Hepatocyte (in vitro differentiated cells): Measurements from ENCODE around the gene RACK1.

Experiments
- EZH2 ChIP-seq: fragments of 200-600 bp; sonication (generic); IDR thresholded peaks from 2 replicates; pipeline ENCODE4 v1.6.1; 2016; ENCODE audit warnings: antibody characterized with exemption, mild to moderate bottlenecking, borderline replicate concordance
- EZH2phosphoT487 ChIP-seq: fragments of 200-600 bp; sonication (generic); IDR thresholded peaks from one replicate; pipeline ENCODE4 v1.6.1; 2018; ENCODE audit warnings: antibody characterized with exemption, mild to moderate bottlenecking, low read depth, moderate library complexity; ENCODE audit not compliant: unreplicated experiment, severe bottlenecking
- TF ChIP-seq, protein P1 (sequence below): fragments of 200-600 bp; sonication (generic); IDR thresholded peaks from 2 replicates; pipeline ENCODE4 v1.5.1; 2016; ENCODE audit warnings: antibody characterized with exemption, mild to moderate bottlenecking; ENCODE audit not compliant: poor library complexity

DNA sequence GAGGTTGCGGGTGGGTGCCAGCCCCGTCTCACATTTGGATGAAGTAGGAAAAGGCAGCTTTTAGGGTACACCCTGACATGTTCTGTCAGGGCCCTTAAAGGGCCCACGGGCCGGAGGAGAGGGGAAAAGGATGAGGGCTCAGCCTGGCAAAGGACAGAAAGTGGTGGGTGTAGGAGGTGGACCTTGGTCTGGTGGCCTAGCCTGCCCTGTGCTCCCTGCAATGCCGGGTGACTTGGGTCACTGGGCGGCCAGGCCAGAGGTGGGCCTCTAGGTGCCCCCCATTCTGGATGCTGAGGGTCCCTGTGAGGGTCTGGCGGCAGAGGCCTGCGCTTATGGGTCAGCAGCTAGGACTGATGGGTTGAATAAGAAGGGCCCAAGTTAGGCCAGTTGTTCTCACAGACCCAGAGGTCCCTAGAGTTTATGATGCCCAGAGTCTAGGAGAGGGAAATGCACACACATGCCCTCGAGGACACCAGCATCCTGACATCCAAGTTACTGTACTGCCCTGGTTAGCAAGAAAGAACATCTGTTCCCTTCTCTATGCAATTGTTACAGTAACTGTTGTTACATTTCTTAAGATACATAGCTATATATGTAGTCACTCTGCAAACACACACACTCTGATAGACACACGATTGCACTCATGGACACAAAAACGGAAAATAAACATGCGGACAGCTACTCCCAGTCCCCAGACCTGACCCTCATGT, 51.2 kb downstream of the RACK1 start:
- TF ChIP-seq, protein P1, sequence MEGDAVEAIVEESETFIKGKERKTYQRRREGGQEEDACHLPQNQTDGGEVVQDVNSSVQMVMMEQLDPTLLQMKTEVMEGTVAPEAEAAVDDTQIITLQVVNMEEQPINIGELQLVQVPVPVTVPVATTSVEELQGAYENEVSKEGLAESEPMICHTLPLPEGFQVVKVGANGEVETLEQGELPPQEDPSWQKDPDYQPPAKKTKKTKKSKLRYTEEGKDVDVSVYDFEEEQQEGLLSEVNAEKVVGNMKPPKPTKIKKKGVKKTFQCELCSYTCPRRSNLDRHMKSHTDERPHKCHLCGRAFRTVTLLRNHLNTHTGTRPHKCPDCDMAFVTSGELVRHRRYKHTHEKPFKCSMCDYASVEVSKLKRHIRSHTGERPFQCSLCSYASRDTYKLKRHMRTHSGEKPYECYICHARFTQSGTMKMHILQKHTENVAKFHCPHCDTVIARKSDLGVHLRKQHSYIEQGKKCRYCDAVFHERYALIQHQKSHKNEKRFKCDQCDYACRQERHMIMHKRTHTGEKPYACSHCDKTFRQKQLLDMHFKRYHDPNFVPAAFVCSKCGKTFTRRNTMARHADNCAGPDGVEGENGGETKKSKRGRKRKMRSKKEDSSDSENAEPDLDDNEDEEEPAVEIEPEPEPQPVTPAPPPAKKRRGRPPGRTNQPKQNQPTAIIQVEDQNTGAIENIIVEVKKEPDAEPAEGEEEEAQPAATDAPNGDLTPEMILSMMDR, result no peak
- TF ChIP-seq EZH2phosphoT487 (no peak), EZH2 (no peak)
